Measurements from ENCODE around the gene CCDC187. TPM values are rescaled to one million over a fixed set of nuclear protein-coding genes. Genes with fewer than 3 reads are reported as not detected.

CCDC187 gene
- total and polyA plus RNA-seq, 2 of the 13 experiments (the other 11 are each of a cell fraction or from before 2014, with no cell fraction given): 0.03 to 0.13 TPM

DNA sequence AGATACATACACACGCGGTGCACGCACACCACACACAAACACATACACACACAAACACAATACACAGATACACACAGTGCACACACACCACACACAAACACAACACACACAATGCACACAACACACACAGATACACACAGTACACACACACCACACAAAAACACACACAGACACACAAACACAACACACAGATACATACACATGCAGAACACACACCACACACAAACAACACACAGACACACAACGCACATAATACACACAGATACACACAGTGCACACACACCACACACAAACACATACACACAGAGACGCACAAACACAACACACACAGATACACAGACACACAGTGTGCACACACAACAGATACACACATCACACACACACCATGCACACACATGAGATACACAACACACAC, 5.9 kb upstream of the CCDC187 start:
- FAIRE-seq: no peak
- H3K27me3 ChIP-seq (ENCODE audit: control insufficient read depth in 1 of 2, insufficient read depth in 2 of 2, low read length in 2 of 2): peaks cover 3 to 17% of the 10 kb centered on the region in 2 experiments; a peak in 4 of 5 replicates
- ChIA-PET CTCF (ENCODE audit: low intra/inter-chr PET ratio, low total read pairs) (no interaction called here), POLR2A (no interaction called here)
- no peak overlapping the region for H3K4me2 ChIP-seq (ENCODE audit: low read depth, low read length)
- in situ Hi-C loops (cut with HindIII; ENCODE audit: extremely low pct_ligation_motif_present, low pct_unique_long_range_greater_than_20kb): no loop called here
- no peak overlapping the region for H3K27ac ChIP-seq (ENCODE audit: extremely low read length, insufficient read depth, low read length)
- TF ChIP-seq FOXA3 (CRISPR knock-in tag; IDR thresholded peaks at IDR 0.05) (no peak), FOXK2 (IDR thresholded peaks at IDR 0.05) (0 out of 2 replicates have a peak, but pooled peaks have one; percentile 18), FOXP1 (IDR thresholded peaks at IDR 0.05) (peak; percentile 57), FOXP1 (CRISPR knock-in tag; IDR thresholded peaks at IDR 0.05) (no peak), MIER3 (CRISPR knock-in tag; IDR thresholded peaks at IDR 0.05; ENCODE audit: borderline replicate concordance) (no peak), ZNF207 (IDR thresholded peaks at IDR 0.05; ENCODE audit: borderline replicate concordance) (0 out of 2 replicates have a peak, but pooled peaks have one; percentile 19)
- TF ChIP-seq, protein P1, sequence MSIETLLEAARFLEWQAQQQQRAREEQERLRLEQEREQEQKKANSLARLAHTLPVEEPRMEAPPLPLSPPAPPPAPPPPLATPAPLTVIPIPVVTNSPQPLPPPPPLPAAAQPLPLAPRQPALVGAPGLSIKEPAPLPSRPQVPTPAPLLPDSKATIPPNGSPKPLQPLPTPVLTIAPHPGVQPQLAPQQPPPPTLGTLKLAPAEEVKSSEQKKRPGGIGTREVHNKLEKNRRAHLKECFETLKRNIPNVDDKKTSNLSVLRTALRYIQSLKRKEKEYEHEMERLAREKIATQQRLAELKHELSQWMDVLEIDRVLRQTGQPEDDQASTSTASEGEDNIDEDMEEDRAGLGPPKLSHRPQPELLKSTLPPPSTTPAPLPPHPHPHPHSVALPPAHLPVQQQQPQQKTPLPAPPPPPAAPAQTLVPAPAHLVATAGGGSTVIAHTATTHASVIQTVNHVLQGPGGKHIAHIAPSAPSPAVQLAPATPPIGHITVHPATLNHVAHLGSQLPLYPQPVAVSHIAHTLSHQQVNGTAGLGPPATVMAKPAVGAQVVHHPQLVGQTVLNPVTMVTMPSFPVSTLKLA (IDR thresholded peaks at IDR 0.05): peak; percentile 17; the same call in 1 of the 2 replicates
- TF ChIP-seq, protein P2, sequence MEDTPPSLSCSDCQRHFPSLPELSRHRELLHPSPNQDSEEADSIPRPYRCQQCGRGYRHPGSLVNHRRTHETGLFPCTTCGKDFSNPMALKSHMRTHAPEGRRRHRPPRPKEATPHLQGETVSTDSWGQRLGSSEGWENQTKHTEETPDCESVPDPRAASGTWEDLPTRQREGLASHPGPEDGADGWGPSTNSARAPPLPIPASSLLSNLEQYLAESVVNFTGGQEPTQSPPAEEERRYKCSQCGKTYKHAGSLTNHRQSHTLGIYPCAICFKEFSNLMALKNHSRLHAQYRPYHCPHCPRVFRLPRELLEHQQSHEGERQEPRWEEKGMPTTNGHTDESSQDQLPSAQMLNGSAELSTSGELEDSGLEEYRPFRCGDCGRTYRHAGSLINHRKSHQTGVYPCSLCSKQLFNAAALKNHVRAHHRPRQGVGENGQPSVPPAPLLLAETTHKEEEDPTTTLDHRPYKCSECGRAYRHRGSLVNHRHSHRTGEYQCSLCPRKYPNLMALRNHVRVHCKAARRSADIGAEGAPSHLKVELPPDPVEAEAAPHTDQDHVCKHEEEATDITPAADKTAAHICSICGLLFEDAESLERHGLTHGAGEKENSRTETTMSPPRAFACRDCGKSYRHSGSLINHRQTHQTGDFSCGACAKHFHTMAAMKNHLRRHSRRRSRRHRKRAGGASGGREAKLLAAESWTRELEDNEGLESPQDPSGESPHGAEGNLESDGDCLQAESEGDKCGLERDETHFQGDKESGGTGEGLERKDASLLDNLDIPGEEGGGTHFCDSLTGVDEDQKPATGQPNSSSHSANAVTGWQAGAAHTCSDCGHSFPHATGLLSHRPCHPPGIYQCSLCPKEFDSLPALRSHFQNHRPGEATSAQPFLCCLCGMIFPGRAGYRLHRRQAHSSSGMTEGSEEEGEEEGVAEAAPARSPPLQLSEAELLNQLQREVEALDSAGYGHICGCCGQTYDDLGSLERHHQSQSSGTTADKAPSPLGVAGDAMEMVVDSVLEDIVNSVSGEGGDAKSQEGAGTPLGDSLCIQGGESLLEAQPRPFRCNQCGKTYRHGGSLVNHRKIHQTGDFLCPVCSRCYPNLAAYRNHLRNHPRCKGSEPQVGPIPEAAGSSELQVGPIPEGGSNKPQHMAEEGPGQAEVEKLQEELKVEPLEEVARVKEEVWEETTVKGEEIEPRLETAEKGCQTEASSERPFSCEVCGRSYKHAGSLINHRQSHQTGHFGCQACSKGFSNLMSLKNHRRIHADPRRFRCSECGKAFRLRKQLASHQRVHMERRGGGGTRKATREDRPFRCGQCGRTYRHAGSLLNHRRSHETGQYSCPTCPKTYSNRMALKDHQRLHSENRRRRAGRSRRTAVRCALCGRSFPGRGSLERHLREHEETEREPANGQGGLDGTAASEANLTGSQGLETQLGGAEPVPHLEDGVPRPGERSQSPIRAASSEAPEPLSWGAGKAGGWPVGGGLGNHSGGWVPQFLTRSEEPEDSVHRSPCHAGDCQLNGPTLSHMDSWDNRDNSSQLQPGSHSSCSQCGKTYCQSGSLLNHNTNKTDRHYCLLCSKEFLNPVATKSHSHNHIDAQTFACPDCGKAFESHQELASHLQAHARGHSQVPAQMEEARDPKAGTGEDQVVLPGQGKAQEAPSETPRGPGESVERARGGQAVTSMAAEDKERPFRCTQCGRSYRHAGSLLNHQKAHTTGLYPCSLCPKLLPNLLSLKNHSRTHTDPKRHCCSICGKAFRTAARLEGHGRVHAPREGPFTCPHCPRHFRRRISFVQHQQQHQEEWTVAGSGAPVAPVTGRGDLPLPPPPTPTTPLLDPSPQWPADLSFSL (CRISPR knock-in tag; IDR thresholded peaks at IDR 0.05): peak; percentile 99
- H3K79me2 ChIP-seq (ENCODE audit: insufficient read depth, low read length): no peaks in the 10 kb centered on the region
- no peak for DNase-seq (ENCODE audit: low spot score)
- BruUV-seq (replicated peaks): no TSS peak
- intact Hi-C loops (cut with micrococcal nuclease; ENCODE audit: unreplicated experiment): no loop called here
- H4K20me1 ChIP-seq (ENCODE audit: insufficient read depth, low read length): no peaks in the 10 kb centered on the region
- H3K36me3 ChIP-seq (replicated peaks in 1 of 2; ENCODE audit: control insufficient read depth in 1 of 2, insufficient read depth in 2 of 2, low read length in 2 of 2): no peaks in the 10 kb centered on the region
- ATAC-seq: no peak
- peaks cover 3% of the 10 kb centered on the region for H3K9me3 ChIP-seq (ENCODE audit: low read length)
- H3K9ac ChIP-seq (ENCODE audit: insufficient read depth, low read depth, low read length): no peak overlapping the region
- no peak overlapping the region for H3K4me3 ChIP-seq (replicated peaks in 1 of 3; ENCODE audit: insufficient read depth in 1 of 3, low read depth in 2 of 3, low read length in 3 of 3)
- no peak overlapping the region for H2AFZ ChIP-seq (ENCODE audit: low read length)
- peaks cover 50% of the 10 kb centered on the region for H3K4me1 ChIP-seq (ENCODE audit: insufficient read depth, low read length)
- WGBS (ENCODE audit: low lambda C conversion rate): 75% methylated on average over 4 of the region's 5 CpGs
